Measurements from ENCODE around the gene CCN6.
A peak's percentile ranks its signal among the peaks of the same experiment; 100 is the strongest.
"Not testable (repeated sequence)": the region's sequence is repeated elsewhere in the genome, so short reads cannot be mapped to it uniquely, and the experiment has no call there.

CCN6 gene

DNA sequence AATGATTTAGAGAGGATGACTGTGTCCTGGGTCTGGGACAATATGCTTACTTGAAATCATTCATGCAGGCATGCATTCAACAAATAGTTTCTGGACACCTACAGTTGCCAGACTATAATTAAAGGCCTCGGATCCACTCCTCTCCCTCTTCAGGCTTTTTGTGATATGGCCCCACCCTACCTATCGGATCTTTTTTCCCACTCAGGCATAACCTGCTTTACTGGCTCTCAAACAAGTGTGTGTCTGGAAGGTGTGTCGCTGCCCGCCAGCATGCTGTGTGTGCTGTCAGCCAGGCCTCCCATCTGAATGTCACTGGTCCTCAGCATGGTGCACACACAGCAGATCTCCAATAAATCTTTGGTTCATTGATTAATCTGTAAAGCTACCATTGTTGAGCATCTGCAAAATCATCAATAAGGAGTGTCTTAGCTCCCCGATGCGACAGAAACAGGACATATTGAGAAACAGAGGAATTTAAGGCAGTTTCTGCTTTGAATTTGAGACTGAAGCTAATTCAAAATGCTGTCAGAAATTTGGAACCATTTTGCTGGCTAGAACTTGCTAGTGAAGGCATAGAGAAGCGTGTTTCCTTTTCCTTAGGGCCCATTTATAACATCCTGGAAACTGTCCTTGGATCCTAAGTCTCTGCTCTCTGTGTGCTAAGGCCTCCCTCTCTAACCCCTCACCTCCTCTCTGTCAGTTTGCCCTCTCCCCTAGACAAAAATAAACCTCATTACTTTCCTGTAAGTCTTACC lies 23.5 kb upstream of the CCN6 start:
- DNase-seq (ENCODE audit: low read depth in 2 of 2): no peak

DNA sequence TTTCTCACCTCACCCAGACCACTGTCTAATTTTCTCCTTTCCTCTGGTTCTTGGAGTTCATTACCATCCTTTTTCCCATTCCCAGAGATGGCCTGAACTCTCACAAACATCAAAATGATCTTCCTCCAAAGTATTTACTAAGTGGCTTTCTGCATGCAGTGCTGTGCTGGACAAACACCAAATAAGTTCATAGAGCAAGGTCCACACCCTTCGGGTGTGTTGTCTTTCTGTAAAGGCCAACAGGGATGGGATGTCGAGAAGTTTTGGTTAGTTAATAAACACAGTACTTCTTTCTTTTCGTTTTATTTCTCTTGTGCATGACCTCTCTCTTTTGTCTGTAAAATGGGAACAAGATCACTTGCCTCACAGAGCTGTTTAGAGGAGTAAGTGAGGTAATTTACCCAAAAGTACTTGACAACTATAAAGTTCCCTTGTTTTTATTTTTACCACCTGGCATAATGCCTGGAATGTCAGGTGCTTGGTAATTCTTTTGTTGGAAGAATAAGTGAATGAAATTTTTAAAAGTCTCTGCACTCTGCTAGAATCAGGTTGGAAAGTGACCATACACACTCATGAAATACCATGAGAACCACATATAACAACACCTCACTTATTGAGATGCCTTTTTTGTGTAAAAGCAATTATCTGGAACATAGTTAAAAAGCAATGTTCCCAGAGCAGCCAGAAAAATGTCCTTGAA lies 22.8 kb upstream of the CCN6 start:
- no peak for DNase-seq (ENCODE audit: low read depth in 2 of 2)

DNA sequence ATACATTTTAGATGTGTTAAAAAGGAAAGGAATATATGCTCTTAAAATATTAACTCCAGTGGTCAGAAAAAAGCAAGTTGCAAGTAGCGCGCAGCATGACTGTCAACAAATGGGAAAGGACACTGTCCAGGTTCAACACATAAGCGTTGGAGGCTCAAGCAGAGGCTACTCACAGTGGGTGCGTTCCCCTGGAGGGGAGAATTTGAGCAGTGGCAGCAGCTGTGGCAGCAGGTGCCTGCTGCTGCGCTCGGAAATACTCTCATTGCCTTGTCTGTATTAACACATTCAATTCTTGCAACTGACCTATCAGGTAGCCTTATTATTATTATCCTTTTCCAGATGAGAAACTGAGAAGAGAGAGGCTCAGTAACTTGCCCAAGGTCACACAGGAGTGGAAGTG lies 21.9 kb upstream of the CCN6 start:
- no peak for DNase-seq (ENCODE audit: low read depth in 2 of 2)

DNA sequence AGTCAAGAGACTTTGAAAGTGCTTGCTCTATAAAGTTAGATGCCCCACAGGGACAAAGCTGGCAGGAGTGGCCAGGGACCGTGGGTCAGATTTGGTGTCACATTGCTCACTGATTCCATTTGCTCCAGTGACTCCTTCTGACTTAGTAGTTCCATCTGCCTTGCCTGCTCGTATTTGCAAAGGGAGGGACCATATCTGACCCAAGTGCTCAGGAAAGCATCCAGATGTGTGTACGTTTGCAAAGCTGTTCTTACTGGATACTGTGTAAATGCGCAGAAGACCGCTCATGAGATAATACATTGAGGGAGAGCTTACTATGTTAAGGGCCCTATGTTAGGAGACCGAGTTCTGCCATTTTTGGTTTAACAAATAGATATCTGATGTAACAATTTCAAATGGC lies 21.2 kb upstream of the CCN6 start:
- no peak for DNase-seq (ENCODE audit: low read depth in 2 of 2)

DNA sequence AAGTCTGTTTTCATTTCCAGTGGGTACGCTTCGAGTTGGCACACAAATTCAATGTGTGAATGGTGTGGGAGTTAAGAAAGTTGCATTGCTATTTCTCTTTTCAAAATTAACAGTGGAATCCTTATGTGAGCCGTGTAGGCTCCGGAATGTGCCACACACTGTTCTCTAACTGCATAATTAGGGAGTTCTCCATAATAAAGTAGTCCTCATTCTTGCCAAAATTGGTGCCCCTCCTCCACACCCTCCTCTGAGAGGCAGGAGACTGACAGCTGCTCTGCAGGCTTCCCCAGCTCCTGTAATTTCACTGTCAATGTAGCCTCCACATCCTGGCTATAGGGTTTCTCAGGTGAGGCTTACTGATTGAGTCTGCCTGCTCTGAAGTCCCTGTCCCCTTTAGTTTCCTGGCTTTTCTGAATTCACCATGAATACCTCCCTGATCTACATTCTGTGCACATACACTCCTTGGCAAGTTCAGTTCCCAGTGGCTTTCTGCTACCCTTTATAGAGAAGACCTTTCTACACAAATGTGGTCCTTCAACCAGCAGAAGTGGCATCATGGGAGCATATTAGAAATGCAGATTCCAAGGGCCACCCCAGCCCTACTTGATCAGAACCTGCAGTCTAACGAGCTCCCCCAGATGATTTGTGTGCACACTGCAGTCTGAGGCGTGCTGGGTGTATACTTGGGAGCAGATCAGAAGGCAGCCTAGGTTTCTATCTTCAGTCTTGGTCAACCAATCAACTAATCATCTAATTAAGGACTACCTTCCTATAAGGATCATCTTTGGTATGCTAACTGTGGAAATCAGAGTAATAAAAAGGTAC lies 19.9 kb upstream of the CCN6 start:
- no peak for DNase-seq (ENCODE audit: low read depth in 2 of 2)

DNA sequence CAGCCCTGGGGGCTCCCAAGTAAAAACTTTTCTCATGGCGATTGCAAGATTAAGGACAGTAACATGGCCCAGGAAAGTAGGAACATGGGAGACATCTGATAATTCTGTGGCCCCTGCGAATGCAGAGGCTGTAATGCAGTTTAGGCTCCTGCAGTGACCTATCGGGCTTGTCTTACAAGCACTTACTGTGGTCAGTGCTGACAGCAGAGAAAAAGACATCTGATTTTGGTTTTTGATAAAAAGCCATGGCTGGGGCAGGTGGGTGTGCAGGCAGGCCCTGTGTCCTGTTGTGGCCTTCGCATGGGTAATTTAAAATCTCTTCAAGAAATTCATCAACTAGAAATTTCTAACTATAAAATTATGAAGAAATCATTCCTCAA lies 19.3 kb upstream of the CCN6 start:
- no peak for DNase-seq (ENCODE audit: low read depth in 2 of 2)

DNA sequence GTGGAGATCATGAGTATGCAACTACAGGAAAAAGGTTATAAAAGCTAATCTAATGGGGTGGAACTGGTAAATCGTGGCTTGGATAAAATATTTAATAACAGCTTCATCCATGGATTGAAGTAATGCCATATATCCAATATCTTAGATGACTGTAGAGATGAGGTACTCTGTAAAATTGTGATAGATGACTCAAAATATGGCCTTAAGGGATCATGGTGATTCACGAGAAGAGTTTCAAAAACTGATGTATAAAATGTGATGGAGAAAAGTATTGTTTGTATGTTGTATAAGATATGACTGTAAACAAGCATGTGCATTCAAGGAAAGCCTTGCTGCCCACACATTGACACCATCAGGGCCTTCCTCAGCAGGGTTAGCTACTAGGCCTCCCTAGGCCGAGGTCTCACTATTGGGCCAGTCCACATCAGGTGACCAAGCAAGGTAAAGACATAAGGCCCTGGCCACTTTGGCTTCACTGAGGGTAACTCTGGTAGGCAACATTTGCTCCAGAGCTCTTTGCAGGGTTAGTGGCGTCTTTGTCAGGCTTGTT lies 17.7 kb upstream of the CCN6 start:
- no peak for DNase-seq (ENCODE audit: low read depth in 2 of 2)

DNA sequence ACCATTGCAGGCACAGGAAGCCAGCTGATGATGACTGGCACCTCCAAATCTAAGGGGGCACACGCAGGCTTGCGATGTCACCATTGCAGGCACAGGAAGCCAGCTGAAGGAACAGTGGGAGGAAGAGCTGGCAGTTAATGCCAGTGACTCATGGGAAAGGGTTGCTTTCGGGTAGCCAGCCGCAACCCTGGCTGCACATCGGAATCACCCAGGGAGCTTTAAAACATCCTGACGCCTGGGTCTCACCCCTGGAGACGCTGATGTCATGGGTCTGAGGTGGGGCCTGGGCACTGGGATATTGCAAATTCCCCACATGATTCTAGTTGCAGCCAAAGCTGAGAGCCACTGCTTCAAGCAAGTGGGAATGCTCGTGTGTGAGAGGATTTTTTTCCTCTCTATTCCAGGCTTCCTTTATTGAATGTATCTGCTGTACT lies 16.1 kb upstream of the CCN6 start:
- no peak for DNase-seq (ENCODE audit: low read depth in 2 of 2)

DNA sequence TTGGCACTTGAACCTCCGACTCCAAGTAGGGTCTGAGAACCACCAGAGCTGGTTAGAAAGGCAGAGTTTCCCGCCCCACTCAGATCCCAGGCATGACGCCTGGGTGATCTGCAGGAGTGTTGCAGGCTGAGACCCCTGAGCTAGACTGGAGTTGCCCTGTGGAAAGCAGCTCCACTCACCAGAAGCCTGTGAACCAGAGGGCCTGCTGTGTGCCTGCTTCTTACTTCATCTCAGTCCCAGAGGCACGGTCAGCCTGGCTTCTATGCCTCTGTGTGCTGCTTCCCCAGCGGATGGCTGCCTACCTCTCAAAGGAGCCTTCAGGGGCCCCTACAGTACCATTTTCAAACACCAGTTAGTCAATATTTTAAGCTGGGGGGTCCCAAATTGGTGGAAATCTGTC lies 15.6 kb upstream of the CCN6 start:
- DNase-seq (ENCODE audit: low read depth in 2 of 2): no peak

DNA sequence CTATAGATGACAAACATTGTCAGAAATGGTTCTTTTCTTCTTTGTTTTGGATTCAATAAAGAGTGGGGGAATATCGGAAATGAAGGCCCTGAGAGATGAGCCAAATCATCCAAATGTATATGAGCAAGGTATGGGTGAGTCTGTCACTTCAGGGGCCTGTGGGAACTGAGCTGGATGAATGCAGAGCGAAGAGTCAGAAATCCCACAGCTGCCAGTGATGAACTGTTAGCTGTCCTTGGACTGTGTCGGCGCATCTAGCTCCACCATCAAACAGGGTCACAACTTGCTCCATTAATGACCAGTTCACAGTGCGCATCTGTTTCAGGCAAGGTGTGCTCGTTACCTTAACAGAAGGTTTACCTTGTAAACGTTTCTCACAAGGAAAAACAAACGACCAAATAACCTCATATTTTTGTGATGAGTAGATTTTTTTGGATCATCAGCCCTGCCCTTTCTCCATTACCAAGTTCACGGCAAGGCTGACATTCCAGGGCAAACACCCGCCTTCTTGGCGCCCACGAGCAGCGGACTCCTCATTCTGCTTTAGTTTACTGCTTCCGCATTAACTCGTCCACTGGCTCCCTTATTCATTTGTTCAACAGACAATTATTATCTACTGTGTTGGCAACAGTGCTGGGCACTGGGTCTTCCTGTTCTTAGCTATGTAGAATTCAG lies 15.0 kb upstream of the CCN6 start:
- DNase-seq (ENCODE audit: low read depth in 2 of 2): no peak

DNA sequence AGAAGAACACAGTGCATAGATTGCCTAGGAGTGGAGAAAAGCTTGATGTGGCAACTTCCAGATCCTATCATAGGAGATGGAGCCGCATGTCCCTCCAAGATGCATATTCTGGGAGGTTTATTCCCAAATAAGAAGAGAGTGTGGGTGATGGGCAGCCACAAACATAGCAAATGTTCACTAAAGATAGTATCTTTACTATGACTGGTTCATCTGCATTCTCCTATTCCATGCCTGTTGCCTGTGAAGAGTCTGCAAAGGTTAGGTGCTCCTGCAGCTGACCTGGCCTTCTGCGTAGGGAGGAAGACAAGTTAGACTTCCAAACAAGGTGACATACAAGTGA lies 14.5 kb upstream of the CCN6 start:
- no peak for DNase-seq (ENCODE audit: low read depth in 2 of 2)

DNA sequence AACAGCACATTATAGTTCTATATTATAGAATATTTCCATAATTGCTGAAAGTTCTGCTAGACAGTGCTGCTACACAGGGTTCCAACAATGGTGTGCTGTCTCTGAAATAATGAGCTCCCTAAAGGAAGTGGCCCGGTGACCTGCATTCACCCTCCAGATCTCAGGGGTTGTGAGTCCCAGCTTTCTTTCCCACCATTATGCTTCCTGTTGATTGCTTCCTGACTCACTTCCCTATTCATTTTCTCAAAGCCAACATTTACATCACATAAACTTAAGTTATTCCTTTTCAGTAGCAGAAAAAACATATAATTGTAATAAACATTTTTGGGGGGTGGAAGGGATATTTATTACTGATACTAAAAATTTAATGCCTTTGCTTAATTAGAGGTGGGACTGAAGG lies 12.9 kb upstream of the CCN6 start:
- no peak for DNase-seq (ENCODE audit: low read depth in 2 of 2)

DNA sequence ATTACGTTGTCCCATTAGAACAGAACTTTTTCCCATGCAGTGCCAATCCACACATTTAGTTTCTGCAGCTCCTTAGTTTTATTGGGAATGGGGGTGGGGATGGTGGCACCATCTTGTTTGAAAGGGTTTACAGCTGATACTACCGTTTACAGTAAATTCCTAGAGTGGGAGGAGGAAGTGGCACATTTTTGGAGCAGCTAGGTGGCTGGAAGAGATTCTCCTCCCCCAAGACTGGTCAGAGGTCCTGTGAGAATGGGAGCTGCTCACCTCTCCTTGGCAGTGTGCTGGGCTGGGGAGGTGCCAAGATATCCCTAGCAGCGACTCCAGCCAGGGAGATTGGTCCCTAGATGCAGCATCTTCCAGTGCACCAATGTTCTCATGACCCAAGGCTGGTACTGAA lies 12.4 kb upstream of the CCN6 start:
- DNase-seq (ENCODE audit: low read depth in 2 of 2): no peak

DNA sequence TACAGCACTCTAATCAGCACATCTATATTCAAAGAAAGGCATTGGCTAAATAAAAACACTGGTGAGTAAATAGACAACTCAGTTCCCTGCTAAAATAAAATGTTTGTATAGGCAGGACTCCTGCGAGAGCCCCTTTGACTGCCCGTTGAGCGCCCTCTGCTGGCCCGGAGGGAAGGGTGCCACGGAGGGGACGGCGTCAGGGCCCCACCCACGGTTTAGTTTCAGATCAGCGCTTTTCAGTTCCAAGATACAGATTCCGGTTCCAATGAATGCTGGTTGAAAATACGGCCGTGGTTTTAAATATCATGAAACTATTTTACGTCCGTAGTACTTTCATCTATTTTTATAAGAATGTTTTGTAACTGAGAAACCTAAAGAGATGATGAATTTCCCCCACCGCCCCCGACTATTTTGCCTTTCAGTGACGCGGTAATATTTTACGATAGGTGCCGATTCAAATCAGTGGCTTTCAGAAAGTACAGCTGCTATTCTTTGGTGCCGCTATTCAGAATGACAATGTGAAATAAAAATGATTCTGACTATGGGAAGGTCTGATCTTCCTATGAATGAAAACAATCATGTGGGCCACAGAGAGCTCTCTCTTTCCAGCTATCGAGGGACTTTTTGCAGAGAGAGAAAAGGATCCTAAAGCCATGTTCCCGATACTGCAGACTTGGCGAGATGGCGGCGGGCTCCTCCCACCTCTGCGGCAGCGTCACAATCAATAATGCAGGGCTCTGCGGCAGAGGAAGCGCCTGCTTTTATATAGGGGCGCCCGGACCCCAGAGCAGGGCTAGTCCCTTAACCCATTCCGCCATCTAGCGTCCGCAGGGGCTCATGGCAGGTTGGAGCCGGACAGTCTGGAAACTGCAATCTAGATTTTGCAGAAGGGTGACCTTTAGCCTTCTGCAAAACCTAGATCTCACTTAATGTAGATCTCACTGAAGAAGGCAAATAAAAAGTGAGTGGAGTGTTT lies 10.6 kb upstream of the CCN6 start:
- peak; percentile 81 to 84 for DNase-seq (ENCODE audit: low read depth in 2 of 2)

DNA sequence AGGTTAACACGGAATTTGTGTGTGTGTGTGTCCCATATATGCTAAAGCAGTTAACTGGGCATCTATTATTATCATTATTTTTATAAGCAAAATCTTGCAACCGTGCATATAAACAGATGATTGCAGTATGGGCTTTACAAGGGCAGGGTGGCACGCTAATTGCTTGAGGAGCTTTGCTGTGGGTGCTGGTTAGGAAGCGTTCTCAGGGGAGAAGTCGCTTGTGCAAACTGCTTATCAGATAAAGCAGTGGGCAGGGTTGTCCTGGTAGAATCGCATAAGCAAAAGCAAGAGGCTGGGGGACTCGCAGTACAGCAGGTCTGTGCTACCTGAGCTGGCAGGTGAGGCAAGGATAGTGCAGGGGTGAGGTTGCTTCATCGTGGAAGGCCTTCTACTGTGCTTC lies 9.7 kb upstream of the CCN6 start:
- DNase-seq (ENCODE audit: low read depth in 2 of 2): no peak

DNA sequence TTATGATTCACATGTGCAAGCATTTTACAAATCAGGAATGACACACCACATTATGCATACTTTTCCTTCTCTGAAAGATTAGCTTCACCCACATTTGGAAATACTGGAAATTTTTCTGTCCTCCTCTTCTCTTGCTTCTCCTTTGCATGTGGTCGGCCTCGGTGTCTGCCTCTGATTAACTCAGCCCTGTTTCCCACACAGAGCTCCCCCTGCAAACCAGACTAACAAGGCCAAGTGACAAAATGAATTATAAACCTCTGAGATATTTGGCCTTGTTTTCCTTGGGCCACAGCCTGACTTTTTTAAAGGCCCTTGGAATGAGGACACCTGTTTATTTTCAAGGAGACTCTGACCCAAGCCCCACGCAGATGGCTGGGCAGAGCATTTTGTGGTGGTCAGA lies 9.0 kb upstream of the CCN6 start:
- DNase-seq (ENCODE audit: low read depth in 2 of 2): no peak

DNA sequence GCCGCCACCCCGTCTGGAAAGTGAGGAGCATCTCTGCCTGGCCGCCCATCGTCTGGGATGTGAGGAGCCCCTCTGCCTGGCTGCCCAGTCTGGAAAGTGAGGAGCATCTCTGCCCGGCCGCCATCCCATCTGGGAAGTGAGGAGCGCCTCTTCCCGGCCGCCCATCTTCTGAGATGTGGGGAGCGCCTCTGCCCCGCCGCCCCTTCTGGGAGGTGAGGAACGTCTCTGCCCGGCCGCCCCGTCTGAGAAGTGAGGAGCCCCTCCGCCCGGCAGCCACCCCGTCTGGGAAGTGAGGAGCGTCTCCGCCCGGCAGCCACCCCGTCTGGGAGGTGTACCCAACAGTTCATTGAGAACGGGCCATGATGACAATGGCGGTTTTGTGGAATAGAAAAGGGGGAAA lies 6.4 kb upstream of the CCN6 start:
- not testable (repeated sequence) for DNase-seq (ENCODE audit: low read depth in 2 of 2)

DNA sequence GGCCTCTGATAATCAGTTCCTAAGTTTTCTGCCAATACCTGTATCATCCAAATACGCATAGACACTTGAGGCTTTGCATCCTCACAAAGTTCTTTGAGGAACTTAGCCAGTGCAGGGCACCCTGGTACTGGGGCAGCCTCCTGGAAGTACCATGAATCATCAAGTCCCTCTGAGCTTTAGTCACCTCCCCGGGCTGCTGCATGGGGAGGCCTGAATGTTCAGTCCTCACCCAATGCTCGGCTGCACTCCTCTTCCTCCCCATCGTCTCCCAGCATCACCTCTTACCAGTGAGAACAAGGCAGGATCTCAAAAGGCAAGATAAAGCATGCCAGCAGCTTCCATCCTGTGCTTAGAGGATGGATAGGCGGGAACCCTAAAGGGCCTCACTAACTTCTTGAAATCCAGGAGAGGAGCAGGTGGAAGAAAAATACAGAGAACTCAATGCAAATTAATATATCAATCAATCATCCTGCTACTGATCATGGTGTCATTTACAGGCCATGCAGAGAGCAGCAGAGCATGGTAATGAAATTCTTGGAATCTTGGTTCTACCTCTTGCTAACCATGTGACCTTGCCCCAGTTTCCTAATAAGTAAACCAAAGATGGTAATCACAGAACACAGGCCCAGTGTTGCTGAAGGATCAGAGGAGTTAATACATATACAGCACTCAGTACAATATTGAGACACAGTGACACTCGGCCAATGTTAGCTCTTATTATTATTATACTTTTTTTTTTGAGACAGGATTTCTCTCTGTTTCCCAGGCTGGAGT lies 4.7 kb upstream of the CCN6 start:
- DNase-seq (ENCODE audit: low read depth in 2 of 2): no peak

DNA sequence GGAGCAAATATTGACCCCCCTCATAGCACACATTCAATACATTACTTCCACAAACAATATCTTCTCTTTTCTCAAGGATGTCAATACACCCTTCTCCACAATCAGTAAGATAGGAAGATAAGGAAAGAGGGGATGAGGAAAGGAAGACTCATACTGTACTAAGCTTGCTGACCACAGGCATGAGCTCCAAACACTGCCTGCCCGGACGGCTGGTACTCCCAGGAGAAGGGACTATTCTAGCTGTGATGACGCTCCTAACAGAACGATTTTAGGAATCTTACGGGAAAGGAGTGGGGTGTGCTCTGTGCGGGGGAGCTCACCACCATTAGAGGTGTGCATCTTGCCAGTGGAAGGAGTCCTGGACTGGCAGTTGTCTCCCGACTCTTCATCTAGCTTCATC lies 3.9 kb upstream of the CCN6 start:
- DNase-seq (ENCODE audit: low read depth in 2 of 2): no peak

DNA sequence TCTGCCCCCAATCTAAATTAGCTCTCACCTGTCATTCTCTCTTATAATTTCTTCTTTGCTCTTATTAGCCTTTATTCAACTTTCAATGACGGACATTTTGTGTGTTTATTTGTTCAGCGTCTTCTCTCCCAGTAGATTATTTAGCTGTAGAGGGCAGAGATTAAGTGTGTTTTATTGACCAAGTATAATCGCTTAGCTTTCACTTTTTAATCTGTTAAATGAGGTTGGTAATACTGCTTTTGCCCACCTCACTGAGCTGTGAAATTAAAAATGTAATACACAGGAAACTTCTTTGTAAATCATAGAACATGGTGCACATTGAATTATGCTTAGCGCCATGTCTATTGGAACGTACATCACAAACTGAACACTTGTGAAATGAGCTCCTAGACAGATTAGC lies 3.5 kb upstream of the CCN6 start:
- DNase-seq (ENCODE audit: low read depth in 2 of 2): no peak

Data from stimulated activated CD8-positive, alpha-beta memory T cell treated with anti-CD3 and anti-CD28 coated beads, Interleukin-7, amount 100 ng/mL, for 4 hours (primary cell).